Nephron (organoid): ENCODE data around the gene TXNDC8.

Experiments
- H3K27ac Mint-ChIP-seq, 3 experiments: 2 replicates each; pipeline ENCODE4 v1.8.0; 2020; ENCODE audit warnings: mixed read lengths in 3 of 3, mild to moderate bottlenecking in 2 of 3, moderate library complexity in 1 of 3
- H3K27me3 Mint-ChIP-seq: 2 replicates; pipeline ENCODE4 v1.8.0; 2021; ENCODE audit warnings: low read depth, mild to moderate bottlenecking, moderate library complexity, mixed read lengths
- H3K36me3 Mint-ChIP-seq: 2 replicates; pipeline ENCODE4 v1.8.0; 2020; ENCODE audit warnings: low read depth, mixed read lengths
- H3K4me1 Mint-ChIP-seq: 2 replicates; pipeline ENCODE4 v1.8.0; 2020; ENCODE audit warnings: mixed read lengths
- H3K4me3 Mint-ChIP-seq, 3 experiments: 2 replicates each; pipeline ENCODE4 v1.8.0; 2020; ENCODE audit warnings: mild to moderate bottlenecking in 3 of 3, mixed read lengths in 3 of 3, moderate library complexity in 2 of 3
- H3K9me3 Mint-ChIP-seq: 2 replicates; pipeline ENCODE4 v1.8.0; 2020; ENCODE audit warnings: mixed read lengths
- TF ChIP-seq, protein P1 (sequence below), 3 experiments: fragments of 200-600 bp; sonication (generic); IDR thresholded peaks; one replicate each; pipeline ENCODE4 v1.5.0; 2021; ENCODE audit warnings: antibody characterized with exemption in 3 of 3; ENCODE audit not compliant: unreplicated experiment in 3 of 3

Gene TXNDC8

DNA sequence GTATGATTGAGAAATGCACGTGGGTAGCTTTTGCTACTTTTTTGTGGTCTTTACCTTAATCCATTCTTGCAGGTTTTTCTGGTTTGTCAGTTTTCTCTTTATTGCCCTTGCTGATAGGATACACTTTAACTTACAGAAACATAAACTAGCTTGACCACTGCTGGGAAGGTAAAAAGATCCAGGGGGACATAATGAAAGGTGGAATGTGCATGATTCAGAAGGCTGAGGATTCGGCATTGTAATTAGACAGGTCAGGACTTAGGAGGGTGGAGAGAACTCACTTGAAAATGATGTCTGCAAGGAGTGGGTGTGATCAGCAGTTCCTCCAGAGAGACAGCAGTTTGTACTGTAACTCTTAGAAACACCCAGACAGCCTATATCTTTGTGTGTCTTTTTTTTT, 19.8 kb upstream of the TXNDC8 start:
- Mint-ChIP-seq H3K9me3 (peaks cover 6% of the 10 kb centered on the region), H3K4me1 (no peaks in the 10 kb centered on the region), H3K36me3 (no peaks in the 10 kb centered on the region), H3K27ac (peak overlapping the region in 1 of 3 experiments; percentile 86), H3K27me3 (peaks cover 4% of the 10 kb centered on the region), H3K4me3 (no peak overlapping the region)
- TF ChIP-seq, protein P1, sequence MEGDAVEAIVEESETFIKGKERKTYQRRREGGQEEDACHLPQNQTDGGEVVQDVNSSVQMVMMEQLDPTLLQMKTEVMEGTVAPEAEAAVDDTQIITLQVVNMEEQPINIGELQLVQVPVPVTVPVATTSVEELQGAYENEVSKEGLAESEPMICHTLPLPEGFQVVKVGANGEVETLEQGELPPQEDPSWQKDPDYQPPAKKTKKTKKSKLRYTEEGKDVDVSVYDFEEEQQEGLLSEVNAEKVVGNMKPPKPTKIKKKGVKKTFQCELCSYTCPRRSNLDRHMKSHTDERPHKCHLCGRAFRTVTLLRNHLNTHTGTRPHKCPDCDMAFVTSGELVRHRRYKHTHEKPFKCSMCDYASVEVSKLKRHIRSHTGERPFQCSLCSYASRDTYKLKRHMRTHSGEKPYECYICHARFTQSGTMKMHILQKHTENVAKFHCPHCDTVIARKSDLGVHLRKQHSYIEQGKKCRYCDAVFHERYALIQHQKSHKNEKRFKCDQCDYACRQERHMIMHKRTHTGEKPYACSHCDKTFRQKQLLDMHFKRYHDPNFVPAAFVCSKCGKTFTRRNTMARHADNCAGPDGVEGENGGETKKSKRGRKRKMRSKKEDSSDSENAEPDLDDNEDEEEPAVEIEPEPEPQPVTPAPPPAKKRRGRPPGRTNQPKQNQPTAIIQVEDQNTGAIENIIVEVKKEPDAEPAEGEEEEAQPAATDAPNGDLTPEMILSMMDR (IDR thresholded peaks at IDR 0.05; ENCODE audit: unreplicated experiment in 3 of 3) = no peak

DNA sequence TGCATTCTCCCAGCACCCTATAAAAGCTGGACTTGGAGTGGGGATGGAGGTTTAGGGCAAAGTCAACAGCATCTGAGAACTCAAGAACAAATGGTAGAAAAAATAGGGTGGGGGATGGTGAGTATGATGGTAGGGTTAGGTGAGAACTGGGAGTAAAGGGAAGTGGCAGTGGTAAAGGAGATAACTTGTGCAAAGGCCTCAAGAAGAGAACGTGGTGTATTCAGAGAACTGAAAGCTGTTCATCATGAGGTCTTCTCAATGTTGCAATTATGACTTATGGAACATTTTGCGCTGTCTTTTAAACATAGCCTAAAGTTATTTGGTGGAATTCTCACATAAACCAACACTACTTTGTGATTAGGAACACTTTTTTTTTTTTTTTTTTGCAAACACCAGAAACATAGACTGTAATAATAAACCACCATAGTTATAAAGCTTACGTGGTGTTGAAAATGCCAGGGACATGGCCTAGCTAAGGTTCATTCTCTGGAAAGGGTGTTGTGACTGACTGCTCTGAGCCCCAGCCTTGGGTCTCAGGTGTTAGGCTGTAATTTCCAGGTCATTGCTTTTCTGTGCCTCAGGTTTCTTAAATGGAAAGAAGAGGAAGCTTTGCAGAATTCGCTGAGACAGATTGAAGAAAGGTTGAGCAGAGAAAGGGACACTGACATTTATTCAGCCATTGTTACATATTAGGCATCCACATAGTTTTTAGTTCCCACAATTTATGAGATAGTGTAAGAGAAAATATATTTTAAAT, 19.2 kb upstream of the TXNDC8 start:
- H3K4me3 Mint-ChIP-seq = no peak overlapping the region
- H3K27me3 Mint-ChIP-seq = peaks cover 4% of the 10 kb centered on the region
- peak overlapping the region in 1 of 3 experiments; percentile 86 for H3K27ac Mint-ChIP-seq
- no peaks in the 10 kb centered on the region for H3K36me3 Mint-ChIP-seq
- TF ChIP-seq, protein P1 (IDR thresholded peaks at IDR 0.05; ENCODE audit: unreplicated experiment in 3 of 3) = no peak
- no peaks in the 10 kb centered on the region for H3K4me1 Mint-ChIP-seq
- H3K9me3 Mint-ChIP-seq = peaks cover 6% of the 10 kb centered on the region

DNA sequence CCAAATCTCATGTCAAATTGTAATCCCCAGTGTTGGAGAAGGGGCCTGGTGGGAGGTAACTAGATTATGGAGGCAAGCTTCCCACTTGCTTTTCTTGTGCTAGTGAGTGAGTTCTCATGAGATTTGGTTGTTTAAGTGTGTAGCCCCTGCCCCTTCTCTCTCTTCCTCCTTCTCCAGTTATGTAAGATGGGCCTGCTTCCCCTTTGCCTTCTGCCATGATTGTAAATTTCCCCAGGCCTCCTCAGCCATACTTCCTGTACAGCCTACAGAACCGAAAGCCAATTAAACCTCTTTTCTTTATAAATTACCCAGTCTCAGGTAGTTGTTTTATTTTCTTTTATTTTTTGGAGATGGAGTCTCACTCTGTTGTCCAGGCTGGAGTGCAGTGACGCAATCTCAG, 18.2 kb upstream of the TXNDC8 start:
- peaks cover 3% of the 10 kb centered on the region for H3K4me1 Mint-ChIP-seq
- H3K9me3 Mint-ChIP-seq = peaks cover 6% of the 10 kb centered on the region
- H3K27me3 Mint-ChIP-seq = peaks cover 4% of the 10 kb centered on the region
- H3K36me3 Mint-ChIP-seq = no peaks in the 10 kb centered on the region
- TF ChIP-seq, protein P1 (IDR thresholded peaks at IDR 0.05; ENCODE audit: unreplicated experiment in 3 of 3) = no peak
- H3K4me3 Mint-ChIP-seq = no peak overlapping the region
- H3K27ac Mint-ChIP-seq = no peak overlapping the region

DNA sequence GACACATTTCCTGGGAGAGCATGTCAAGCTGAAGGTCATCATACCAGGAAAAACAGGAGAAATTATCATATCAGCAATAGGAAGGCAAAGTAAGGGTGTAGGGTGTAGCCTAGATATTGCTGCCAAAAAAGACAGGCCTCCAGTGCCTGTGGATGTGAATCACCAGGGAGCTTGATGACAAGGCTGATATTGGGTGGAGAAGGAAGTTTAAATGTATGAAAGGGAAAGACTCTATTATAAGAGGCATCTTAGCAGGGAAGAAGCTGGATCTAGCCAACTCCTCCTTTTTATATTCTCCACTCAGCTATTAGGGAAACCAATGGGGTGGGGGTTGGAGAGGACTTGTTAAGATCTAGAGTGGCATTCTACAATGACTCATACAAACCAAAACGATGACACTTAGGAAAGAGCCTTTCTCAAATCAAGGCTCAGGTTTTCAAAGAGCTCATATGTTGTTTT, 13.4 kb upstream of the TXNDC8 start:
- H3K9me3 Mint-ChIP-seq = no peaks in the 10 kb centered on the region
- TF ChIP-seq, protein P1 (IDR thresholded peaks at IDR 0.05; ENCODE audit: unreplicated experiment in 3 of 3) = no peak
- H3K27me3 Mint-ChIP-seq = no peaks in the 10 kb centered on the region
- H3K27ac Mint-ChIP-seq = peak overlapping the region in 1 of 3 experiments; percentile 52
- H3K4me1 Mint-ChIP-seq = peaks cover 14% of the 10 kb centered on the region
- no peaks in the 10 kb centered on the region for H3K36me3 Mint-ChIP-seq
- no peak overlapping the region for H3K4me3 Mint-ChIP-seq

DNA sequence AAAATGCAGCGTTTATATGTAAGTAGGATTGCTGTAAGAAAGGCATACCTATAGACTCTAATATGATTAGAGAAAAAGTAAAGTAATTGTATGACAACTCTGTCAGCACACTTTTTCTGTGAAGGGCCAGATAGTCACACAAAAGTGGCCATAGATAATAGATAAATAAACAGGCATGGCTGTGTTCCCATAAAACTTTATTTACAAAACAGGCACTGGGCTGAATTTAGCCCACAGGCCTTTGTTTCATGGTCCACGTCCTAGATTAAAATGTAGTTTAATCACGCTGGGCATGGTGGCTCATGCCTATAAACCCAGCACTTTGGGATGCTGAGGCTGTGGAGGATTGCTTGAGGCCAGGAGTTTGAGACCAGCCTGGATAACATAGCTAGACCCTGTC, 8.7 kb upstream of the TXNDC8 start:
- no peaks in the 10 kb centered on the region for H3K9me3 Mint-ChIP-seq
- no peaks in the 10 kb centered on the region for H3K36me3 Mint-ChIP-seq
- no peak overlapping the region for H3K27ac Mint-ChIP-seq

More for the DNA sequence above, 8.7 kb upstream of the TXNDC8 start:
- Mint-ChIP-seq H3K27me3 (no peaks in the 10 kb centered on the region), H3K4me3 (no peak overlapping the region), H3K4me1 (peaks cover 14% of the 10 kb centered on the region)
- TF ChIP-seq, protein P1 (IDR thresholded peaks at IDR 0.05; ENCODE audit: unreplicated experiment in 3 of 3) = no peak
